ENCODE data around the gene GRID1. TPM values are rescaled to one million over a fixed set of nuclear protein-coding genes. Genes with fewer than 3 reads are reported as not detected.

The GRID1 gene
- total RNA-seq, 4 donors from 2014 or later = 17.2 to 28.1 (median 23.6) TPM

DNA sequence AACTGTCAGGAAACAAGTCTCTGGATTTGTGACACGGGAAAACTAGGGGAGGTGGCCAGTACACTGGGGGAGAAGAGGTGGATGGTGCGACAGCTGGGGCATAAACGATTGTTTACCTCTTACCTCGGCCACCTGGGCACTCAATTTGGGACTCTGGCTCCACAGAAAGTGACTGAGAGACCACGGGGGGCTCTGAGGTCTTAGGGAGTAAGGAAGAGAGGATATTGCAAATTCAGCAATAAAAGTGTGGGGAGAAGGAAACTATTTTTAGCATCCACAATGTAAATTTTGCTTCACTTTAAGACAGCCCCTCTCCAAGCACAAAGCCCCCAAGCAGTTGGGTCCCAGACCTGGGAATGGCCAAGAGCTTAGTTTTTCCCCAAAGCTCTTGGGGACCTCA lies 440.5 kb downstream of the GRID1 start:
- Histone ChIP-seq H3K9me3 (no peaks in the 10 kb centered on the region), H3K27me3 (no peaks in the 10 kb centered on the region), H3K4me1 (peaks cover 4 to 28% of the 10 kb centered on the region in 2 donors), H3K4me3 (replicated peaks in 1 of 3) (no peak overlapping the region), H3K36me3 (no peaks in the 10 kb centered on the region), H3K27ac (no peak overlapping the region)
- intact Hi-C loops (cut with DNase I) = no loop called here
- DNase-seq = no peak
- WGBS, 2 donors = 78 to 92% methylated on average over 5 of the region's 5 CpGs
- TF ChIP-seq POLR2A (IDR thresholded peaks at IDR 0.05) = no peak
- TF ChIP-seq, protein P1, sequence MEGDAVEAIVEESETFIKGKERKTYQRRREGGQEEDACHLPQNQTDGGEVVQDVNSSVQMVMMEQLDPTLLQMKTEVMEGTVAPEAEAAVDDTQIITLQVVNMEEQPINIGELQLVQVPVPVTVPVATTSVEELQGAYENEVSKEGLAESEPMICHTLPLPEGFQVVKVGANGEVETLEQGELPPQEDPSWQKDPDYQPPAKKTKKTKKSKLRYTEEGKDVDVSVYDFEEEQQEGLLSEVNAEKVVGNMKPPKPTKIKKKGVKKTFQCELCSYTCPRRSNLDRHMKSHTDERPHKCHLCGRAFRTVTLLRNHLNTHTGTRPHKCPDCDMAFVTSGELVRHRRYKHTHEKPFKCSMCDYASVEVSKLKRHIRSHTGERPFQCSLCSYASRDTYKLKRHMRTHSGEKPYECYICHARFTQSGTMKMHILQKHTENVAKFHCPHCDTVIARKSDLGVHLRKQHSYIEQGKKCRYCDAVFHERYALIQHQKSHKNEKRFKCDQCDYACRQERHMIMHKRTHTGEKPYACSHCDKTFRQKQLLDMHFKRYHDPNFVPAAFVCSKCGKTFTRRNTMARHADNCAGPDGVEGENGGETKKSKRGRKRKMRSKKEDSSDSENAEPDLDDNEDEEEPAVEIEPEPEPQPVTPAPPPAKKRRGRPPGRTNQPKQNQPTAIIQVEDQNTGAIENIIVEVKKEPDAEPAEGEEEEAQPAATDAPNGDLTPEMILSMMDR (IDR thresholded peaks at IDR 0.05) = no peak

DNA sequence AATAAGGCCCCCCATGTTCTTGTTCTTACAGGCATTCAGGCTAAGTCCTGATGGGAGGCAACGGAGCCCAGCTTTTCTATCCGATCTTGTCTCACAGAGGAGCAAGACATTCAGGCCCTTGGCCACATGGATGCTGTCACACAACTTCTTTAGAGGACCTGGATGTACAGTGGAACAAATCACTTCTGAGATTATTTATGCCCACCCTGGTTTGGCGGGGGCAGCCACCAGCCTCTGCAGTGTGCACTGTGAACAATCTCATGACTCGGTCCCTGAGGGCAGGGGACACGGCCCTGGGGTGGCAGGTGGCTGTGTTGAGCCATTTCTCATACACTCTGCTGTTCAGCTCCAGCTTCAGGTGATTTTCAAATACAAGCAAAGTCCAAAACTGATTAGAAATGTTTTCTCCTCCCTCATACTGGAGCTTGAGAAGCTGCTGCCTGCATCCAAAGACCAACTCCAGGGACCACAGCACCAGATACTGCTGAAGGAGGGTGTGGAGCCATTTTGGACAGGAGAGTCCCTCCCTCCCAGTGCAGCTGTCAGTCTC lies 441.3 kb downstream of the GRID1 start:
- no peak overlapping the region for H3K4me3 ChIP-seq (replicated peaks in 1 of 3)
- H3K27ac ChIP-seq = no peak overlapping the region
- DNase-seq = no peak
- TF ChIP-seq POLR2A (IDR thresholded peaks at IDR 0.05) = no peak
- TF ChIP-seq, protein P1 (IDR thresholded peaks at IDR 0.05) = no peak
- H3K27me3 ChIP-seq = no peaks in the 10 kb centered on the region
- WGBS, 2 donors = 93 to 95% methylated on average over 5 of the region's 5 CpGs
- H3K4me1 ChIP-seq = peaks cover 4 to 30% of the 10 kb centered on the region in 2 donors
- intact Hi-C loops (cut with DNase I) = no loop called here
- no peaks in the 10 kb centered on the region for H3K36me3 ChIP-seq
- no peaks in the 10 kb centered on the region for H3K9me3 ChIP-seq

DNA sequence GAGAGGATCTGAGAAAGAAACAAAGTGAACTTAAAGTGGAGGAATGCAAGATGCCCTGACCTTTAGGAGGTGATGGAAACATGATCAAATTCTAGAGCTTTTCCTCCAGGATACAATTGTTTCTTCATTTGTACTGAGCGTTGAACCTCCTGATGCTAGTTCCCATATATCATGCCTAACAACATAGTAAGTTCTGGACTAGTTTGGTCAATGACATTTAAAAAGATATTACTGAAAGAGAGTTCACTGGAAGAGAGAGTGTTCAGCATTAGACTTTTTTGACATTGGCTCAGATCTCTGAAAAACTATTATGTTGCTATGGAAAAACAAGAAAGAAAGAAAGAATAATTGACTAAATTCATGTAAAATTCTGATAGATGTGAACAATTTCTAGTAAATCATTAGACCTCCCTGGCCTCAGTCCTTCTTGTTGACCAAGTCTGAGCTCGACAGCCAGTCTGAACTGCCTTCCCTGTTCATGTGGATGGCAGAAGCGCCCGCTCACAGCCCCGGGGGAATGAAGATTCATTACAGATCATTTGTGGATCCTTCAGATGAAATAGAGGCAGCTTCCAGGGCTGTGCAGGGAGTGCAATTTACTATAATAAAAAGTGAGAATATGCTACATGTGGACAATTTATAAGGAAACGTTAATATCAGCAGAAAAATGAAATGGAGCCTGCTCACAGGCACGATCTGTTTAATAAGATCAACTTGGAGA lies 442.1 kb downstream of the GRID1 start:
- Histone ChIP-seq H3K9me3 (no peaks in the 10 kb centered on the region), H3K27me3 (no peaks in the 10 kb centered on the region), H3K4me3 (replicated peaks in 1 of 3) (no peak overlapping the region), H3K27ac (no peak overlapping the region), H3K4me1 (peaks cover 9 to 37% of the 10 kb centered on the region in 2 donors), H3K36me3 (no peaks in the 10 kb centered on the region)
- DNase-seq = no peak
- intact Hi-C loops (cut with DNase I) = no loop called here
- TF ChIP-seq POLR2A (IDR thresholded peaks at IDR 0.05) = no peak
- TF ChIP-seq, protein P1 (IDR thresholded peaks at IDR 0.05) = no peak
- 92 to 95% methylated on average over 7 of the region's 7 CpGs for WGBS, 2 donors

DNA sequence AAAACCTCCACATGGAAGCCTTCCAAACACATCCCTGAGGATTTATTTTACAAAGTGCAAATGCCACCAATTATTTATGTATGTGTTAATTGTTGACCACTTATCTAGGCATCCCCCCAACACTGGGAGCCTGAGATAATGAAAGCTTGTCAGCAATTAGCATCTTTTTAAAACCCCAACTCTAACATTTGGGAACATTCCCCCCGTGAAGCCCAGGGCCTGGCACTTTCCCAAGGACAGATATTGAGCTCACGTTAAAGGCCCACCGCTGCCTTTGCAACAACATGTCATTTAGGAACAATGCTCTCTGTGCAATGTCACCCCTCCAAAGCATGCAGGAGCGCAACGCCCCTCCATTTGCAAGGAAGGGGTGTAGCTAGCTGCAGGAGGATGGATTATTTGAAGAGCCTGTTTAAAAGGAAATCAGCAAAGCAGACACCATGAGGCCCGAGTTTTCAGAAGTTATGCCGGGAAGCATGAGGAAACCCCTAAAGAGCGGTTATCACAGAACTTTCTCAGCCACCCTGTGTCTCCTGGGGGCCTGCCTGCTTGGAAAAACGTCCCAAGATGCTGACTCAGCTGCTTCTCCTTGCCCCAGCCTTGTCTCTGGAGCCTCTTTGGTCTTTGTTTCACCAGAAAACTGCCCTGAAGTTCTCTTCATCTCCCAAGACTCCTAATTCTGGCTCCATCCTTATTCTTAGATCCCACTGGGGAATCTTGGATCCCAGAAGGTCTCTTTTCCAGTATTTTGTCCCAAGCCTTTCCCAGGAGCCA lies 444.1 kb downstream of the GRID1 start:
- Histone ChIP-seq H3K4me1 (peaks cover 8 to 27% of the 10 kb centered on the region in 2 donors), H3K36me3 (no peaks in the 10 kb centered on the region), H3K27me3 (no peaks in the 10 kb centered on the region), H3K4me3 (replicated peaks in 1 of 3) (no peak overlapping the region), H3K27ac (no peak overlapping the region), H3K9me3 (no peaks in the 10 kb centered on the region)
- DNase-seq = no peak
- intact Hi-C loops (cut with DNase I) = no loop called here
- TF ChIP-seq, protein P1 (IDR thresholded peaks at IDR 0.05) = no peak
- TF ChIP-seq POLR2A (IDR thresholded peaks at IDR 0.05) = no peak
- WGBS, 2 donors = 76 to 77% methylated on average over 9 of the region's 9 CpGs

DNA sequence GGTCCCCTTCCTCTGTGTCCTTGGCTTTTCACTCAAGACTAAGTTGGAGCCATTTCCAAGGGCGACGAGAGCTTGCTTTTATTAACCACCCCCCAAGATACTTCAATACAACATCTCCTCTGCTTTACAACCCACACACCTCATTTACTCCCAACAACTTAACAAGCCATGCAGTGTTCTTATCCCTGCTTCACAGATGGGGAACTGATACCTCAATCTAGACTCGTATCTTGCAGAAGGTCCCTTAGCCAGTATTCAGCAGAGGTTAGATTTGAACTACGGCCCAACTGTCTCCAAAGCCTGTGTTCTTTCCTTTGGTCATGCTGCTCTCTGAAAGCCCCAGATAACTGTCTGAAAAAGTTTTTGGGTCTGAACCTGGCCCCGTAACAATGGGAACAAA lies 444.8 kb downstream of the GRID1 start:
- Histone ChIP-seq H3K27ac (no peak overlapping the region), H3K9me3 (no peaks in the 10 kb centered on the region), H3K36me3 (no peaks in the 10 kb centered on the region), H3K27me3 (no peaks in the 10 kb centered on the region), H3K4me1 (peaks cover 8 to 27% of the 10 kb centered on the region in 2 donors), H3K4me3 (replicated peaks in 1 of 3) (no peak overlapping the region)
- DNase-seq = no peak
- intact Hi-C loops (cut with DNase I) = no loop called here
- WGBS, 2 donors = 94 to 95% methylated on average over 5 of the region's 5 CpGs
- no peak for TF ChIP-seq POLR2A (IDR thresholded peaks at IDR 0.05)
- TF ChIP-seq, protein P1 (IDR thresholded peaks at IDR 0.05) = no peak

Measured in thyroid gland (tissue), 4 donors.